Measurements from ENCODE around the gene CADM1.

The CADM1 gene

GRCh38 chr11:115504276-115505158 lies at the start of gene CADM1:
Gene CADM1, minus strand, starts transcription at chr11:115504415.
- in situ Hi-C loops (cut with HindIII; ENCODE audit: low sequenced_read_pairs) = no loop called here

DNA sequence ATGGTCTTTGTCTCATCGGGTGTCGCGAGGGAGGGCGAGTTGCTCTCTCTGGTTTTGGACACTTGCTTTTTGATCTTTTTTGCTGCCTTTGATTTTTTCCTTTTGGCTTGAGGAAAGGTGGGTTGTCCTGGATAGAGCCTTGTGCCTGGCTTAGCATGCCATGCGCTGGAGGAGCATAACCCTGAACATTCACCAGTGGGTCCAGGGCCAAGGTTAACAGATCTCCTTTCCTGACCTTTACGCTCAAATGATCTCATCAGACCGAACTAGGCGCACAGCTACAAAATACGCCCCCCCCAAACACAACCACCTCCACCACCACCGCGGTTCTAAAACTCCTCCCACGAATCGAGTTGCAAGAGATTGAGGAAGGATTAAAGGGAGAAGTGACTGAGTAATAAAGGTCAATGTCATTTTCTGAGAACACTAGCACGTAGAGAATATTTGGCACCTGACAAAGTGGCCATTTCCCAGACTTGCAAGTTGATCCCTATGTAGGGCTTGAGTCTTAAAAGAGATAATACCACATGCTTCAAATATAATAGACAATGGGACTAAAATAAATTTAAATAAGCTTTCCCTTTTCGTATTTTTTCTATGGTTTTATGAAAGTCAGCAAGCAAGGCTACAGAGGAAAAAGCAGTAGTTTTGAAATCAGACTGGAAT lies 48.7 kb upstream of the CADM1 start:
- in situ Hi-C loops (cut with HindIII; ENCODE audit: low sequenced_read_pairs) = no loop called here

GRCh38 chr11:115552151-115552772 lies 48.0 kb upstream of the CADM1 start:
- in situ Hi-C loops (cut with HindIII; ENCODE audit: low sequenced_read_pairs) = no loop called here

DNA sequence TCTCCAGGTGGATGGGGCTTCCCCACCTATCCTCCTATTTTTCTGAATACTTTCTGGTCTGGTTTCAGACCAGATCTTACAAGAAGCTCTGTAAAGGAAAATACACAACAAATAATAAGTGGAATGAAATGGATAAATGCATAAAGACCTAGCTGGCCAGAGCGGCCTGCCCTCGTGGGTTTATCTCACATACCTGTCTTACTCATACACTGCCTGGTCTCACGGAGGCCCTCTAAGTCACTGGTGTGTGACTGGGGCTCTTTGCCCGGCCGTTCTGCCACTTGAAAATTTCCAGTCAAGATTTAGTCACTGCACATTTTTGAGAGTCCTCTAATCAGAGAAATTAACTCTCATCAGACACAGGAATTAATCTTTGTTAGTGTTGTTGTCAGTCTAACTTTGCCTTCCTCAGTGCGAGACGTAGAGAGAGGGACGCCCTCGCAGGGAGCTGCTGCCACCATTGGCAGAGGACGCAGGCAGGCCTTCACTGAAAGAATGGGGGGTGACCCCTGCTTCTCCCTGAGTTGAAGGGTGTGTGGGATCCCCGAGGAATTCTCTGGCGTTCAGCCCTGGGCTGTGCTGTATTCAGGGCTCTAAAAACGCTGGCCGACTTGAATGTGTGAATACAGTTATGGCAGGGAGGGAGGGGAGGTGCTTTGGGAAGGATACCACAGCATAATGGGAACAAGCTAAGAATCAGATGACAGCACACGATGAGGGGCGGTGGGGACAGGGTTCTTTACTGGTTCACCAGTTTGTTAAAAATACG lies 46.3 kb upstream of the CADM1 start:
- in situ Hi-C loops (cut with HindIII; ENCODE audit: low sequenced_read_pairs) = no loop called here

DNA sequence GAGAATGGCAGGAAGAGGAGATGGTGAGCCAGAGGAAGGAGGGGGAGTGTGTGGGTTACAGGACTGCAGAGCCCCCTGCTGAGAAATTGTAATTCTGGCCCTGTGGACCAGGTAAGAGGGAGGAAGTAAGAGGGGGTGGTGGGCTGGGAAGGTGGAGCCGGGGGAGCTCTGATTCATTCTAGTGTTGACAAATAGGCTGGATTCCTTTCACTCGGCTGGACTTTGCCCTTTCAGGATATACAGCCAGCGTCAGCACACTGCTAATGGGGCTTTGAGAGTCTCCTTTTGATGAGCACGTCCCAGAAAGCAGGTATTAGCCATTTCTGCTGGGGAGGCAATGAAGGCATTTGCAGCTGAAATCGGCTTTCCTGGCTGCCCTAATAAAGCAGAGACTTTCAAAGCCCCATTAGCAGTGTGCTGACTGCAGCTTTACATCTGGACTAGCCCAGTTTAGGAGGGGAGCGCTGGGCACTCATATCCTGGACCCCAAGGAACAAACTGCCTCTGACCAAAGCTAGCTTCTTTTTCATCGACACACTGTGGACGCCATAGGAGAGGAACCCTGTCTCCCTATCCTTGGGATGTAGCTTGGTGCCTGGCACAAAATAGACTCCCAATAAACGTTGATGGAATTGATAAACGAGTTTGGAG lies 44.8 kb upstream of the CADM1 start:
- in situ Hi-C loops (cut with HindIII; ENCODE audit: low sequenced_read_pairs) = no loop called here

GRCh38 chr11:115545581-115546210 lies 41.5 kb upstream of the CADM1 start:
- in situ Hi-C loops (cut with HindIII; ENCODE audit: low sequenced_read_pairs) = no loop called here

- in situ Hi-C loops (cut with HindIII; ENCODE audit: low sequenced_read_pairs) = no loop called here
These were observed 40.3 kb upstream of the CADM1 start for GRCh38 chr11:115544422-115544948.

GRCh38 chr11:115541518-115541917 lies 37.3 kb upstream of the CADM1 start:
- in situ Hi-C loops (cut with HindIII; ENCODE audit: low sequenced_read_pairs) = no loop called here

DNA sequence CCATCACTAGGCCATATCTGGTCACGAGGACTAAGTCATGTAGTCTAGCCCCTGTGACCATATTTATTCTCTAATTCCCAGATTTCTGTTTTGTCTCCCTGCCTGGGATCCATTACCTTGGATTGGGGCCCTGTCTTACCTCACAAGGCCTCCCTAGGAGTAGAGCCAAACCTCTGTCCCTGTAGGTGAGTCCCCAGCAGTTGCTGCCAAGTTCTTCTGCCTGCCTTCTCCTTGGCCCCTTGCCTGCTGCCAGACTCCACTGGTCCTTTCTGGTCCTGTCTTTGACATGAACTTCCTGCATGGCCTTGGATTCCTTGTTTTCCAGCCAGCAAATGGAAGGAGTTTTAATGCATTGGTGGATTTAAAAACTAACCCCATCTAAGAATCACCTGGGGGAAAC lies 35.6 kb upstream of the CADM1 start:
- in situ Hi-C loops (cut with HindIII; ENCODE audit: low sequenced_read_pairs) = no loop called here

DNA sequence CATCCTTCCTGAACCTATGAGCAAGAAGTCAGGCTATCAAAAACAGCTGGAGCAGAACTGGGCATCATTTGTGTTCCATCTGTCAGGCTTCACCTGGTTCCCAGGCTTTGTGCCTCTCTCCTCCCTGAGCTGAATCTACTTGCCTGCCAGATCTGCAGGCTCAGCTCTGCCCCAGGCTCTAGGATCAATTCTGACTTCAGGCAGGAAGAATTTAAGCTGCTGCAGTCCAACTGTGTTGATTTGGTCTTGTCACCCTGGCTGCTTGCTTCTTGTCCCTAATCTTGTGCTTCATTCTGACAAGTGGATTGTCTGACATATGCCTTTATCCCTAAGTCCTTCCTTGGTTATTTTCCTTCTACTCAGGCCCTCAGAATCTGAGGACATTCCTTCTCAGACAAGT lies 31.6 kb upstream of the CADM1 start:
- in situ Hi-C loops (cut with HindIII; ENCODE audit: low sequenced_read_pairs) = no loop called here

- in situ Hi-C loops (cut with HindIII; ENCODE audit: low sequenced_read_pairs) = no loop called here
These were observed 26.5 kb upstream of the CADM1 start for GRCh38 chr11:115530752-115531151.

DNA sequence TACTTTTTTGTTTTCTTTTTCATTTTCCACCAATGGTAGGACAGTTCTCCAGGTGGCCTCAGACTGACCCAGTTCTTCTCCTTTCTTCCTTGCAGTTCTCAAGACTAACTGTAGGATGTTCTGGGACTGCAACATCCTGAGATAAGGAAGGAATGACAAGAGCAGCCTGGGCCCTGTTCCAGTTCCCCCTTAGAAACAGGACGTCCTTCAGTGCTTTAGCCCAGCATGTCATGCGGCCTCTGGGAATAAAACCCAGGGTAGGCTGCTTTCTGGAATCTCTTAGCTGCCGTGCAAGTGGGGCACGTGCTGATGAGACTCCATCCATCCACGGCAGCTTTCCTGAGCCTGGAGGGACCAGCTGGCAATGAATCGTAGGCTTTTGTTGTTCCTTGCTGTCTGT lies 24.0 kb upstream of the CADM1 start:
- in situ Hi-C loops (cut with HindIII; ENCODE audit: low sequenced_read_pairs) = no loop called here

DNA sequence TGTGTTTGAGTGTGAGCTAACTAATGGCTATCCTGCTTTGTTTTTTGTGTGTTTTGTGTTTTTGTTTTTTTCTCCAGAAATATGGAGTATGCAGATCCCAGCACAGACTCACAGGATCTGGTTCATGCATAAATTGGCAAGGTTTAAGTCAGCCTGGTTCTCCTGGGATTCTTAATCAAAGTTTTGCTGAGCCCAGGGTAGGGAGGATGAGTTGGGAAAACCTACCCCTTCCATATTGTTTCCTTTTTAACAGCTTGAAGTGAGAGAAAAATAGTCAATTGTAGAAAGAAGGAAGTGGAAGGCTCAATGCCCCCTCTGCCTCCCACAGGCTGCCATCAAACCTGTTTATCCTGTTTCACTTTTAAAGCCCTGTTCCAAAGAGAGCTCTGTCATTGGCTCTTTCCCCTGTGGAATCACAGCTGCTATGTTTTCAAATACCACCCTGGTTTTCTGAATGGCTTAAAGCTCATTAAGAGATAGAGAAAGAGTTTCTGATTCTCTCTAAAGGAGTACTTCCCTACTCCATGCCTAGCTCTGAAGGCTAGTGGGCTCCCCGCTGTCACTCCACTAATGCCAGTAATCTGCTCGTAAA lies 23.4 kb upstream of the CADM1 start:
- in situ Hi-C loops (cut with HindIII; ENCODE audit: low sequenced_read_pairs) = no loop called here

GRCh38 chr11:115525531-115526006 lies 21.4 kb upstream of the CADM1 start:
- in situ Hi-C loops (cut with HindIII; ENCODE audit: low sequenced_read_pairs) = no loop called here

- in situ Hi-C loops (cut with HindIII; ENCODE audit: low sequenced_read_pairs) = no loop called here
These were observed 20.4 kb upstream of the CADM1 start for GRCh38 chr11:115524572-115524971.

- in situ Hi-C loops (cut with HindIII; ENCODE audit: low sequenced_read_pairs) = no loop called here
These were observed 19.6 kb upstream of the CADM1 start for GRCh38 chr11:115523727-115524399.

GRCh38 chr11:115522302-115522701 lies 18.1 kb upstream of the CADM1 start:
- in situ Hi-C loops (cut with HindIII; ENCODE audit: low sequenced_read_pairs) = no loop called here

- in situ Hi-C loops (cut with HindIII; ENCODE audit: low sequenced_read_pairs) = no loop called here
These were observed 17.6 kb upstream of the CADM1 start for GRCh38 chr11:115521825-115522224.
